ENCODE measurements around the gene EPHA2. TPM values are rescaled to one million over a fixed set of nuclear protein-coding genes. Genes with fewer than 3 reads are reported as not detected.

Gene EPHA2
- total and polyA plus RNA-seq, 2 donors (not counting 3 experiments of a cell fraction or from before 2014, with no cell fraction given): 141 to 147 TPM

- Histone ChIP-seq H3K4me1 (ENCODE audit: control insufficient read depth, extremely low read depth, insufficient read depth, low read length) (peaks cover 15% of the 10 kb centered on the region), H3K9me3 (replicated peaks; ENCODE audit: control insufficient read depth, insufficient read depth, low read length) (no peaks in the 10 kb centered on the region), H3K4me2 (ENCODE audit: insufficient read depth, low read length) (peak overlapping the region; percentile 44), H3K9me1 (replicated peaks; ENCODE audit: control insufficient read depth, extremely low read depth, insufficient read depth, low read length) (no peaks in the 10 kb centered on the region), H3K27me3 (ENCODE audit: control insufficient read depth in 2 of 2, insufficient read depth in 2 of 2, low read length in 2 of 2) (no peaks in the 10 kb centered on the region), H3K79me2 (ENCODE audit: control insufficient read depth, insufficient read depth, low read length) (no peaks in the 10 kb centered on the region), H3K9ac (replicated peaks; ENCODE audit: extremely low read depth, insufficient read depth, low read length) (peak overlapping the region; percentile 40), H3K27ac (ENCODE audit: insufficient read depth, low read depth, low read length) (no peak overlapping the region), H3K36me3 (ENCODE audit: control insufficient read depth in 2 of 2, extremely low read depth in 1 of 2, insufficient read depth in 2 of 2, low read length in 2 of 2) (no peaks in the 10 kb centered on the region), H4K20me1 (replicated peaks; ENCODE audit: control insufficient read depth, extremely low read depth, insufficient read depth, low read length) (no peaks in the 10 kb centered on the region), H2AFZ (ENCODE audit: low read depth, low read length) (peak overlapping the region; percentile 81), H3K4me3 (replicated peaks in 1 of 3; ENCODE audit: insufficient read depth in 1 of 3, low read depth in 1 of 3, low read length in 3 of 3) (peak overlapping the region; percentile 31 to 65 (median 34))
- no TSS peak for BruUV-seq (replicated peaks)
- FAIRE-seq (peak; percentile 60), DNase-seq (ENCODE audit: low read depth, low spot score) (no peak)
- ChIA-PET POLR2A (interaction anchor here (2.2 kb wide), 1 partner anchor 11 kb away, joined by 9 read pairs; the partner anchor contains the start of gene EPHA2), CTCF (interaction anchor here (1.2 kb wide), 1 partner anchor 85 kb away, joined by 3 read pairs; no protein-coding TSS in a partner anchor)
- TF ChIP-seq EZH2 (IDR thresholded peaks at IDR 0.05; ENCODE audit: borderline replicate concordance, low read depth, low read length, severe bottlenecking) (no peak), GATA2 (IDR thresholded peaks at IDR 0.05; ENCODE audit: insufficient read depth, insufficient read length, low read depth, low read length) (no peak), POLR2A (IDR thresholded peaks at IDR 0.05; ENCODE audit: low read depth, low read length) (no peak), MYC (IDR thresholded peaks at IDR 0.05; ENCODE audit: low read depth, low read length) (no peak), JUN (IDR thresholded peaks at IDR 0.05; ENCODE audit: borderline replicate concordance, insufficient read depth, insufficient read length, low read depth) (no peak), FOS (IDR thresholded peaks at IDR 0.05; ENCODE audit: borderline replicate concordance, insufficient read depth, low read length) (no peak), POLR2AphosphoS5 (IDR thresholded peaks at IDR 0.05; ENCODE audit: insufficient read depth, low read depth, low read length) (no peak)
- TF ChIP-seq, protein P1, sequence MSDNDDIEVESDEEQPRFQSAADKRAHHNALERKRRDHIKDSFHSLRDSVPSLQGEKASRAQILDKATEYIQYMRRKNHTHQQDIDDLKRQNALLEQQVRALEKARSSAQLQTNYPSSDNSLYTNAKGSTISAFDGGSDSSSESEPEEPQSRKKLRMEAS (IDR thresholded peaks at IDR 0.05; ENCODE audit: insufficient read depth, insufficient read length): no peak
- TF ChIP-seq, protein P2, sequence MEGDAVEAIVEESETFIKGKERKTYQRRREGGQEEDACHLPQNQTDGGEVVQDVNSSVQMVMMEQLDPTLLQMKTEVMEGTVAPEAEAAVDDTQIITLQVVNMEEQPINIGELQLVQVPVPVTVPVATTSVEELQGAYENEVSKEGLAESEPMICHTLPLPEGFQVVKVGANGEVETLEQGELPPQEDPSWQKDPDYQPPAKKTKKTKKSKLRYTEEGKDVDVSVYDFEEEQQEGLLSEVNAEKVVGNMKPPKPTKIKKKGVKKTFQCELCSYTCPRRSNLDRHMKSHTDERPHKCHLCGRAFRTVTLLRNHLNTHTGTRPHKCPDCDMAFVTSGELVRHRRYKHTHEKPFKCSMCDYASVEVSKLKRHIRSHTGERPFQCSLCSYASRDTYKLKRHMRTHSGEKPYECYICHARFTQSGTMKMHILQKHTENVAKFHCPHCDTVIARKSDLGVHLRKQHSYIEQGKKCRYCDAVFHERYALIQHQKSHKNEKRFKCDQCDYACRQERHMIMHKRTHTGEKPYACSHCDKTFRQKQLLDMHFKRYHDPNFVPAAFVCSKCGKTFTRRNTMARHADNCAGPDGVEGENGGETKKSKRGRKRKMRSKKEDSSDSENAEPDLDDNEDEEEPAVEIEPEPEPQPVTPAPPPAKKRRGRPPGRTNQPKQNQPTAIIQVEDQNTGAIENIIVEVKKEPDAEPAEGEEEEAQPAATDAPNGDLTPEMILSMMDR (IDR thresholded peaks at IDR 0.05; ENCODE audit: extremely low read depth in 1 of 2, insufficient read depth in 1 of 2, low read depth in 1 of 2, low read length in 2 of 2): no peak
- dilution Hi-C loops (cut with MboI; ENCODE audit: extremely low pct_ligation_motif_present, low sequenced_read_pairs): no loop called here
- intact Hi-C loops (cut with micrococcal nuclease): no loop called here
These were observed 11.7 kb upstream of the EPHA2 start for GRCh38 chr1:16167331-16168143.

Data from endothelial cell of umbilical vein (primary cell).